Mammary epithelial cell (primary cell): Measurements from ENCODE around the gene TSPO.

Source experiments
- CTCF ChIP-seq, 2 donors: IDR thresholded peaks in 1 of 2; conservative IDR thresholded peaks in 1 of 2; 2 replicates each; pipeline ENCODE4 v1.5.1; 2011 to 2012; ENCODE audit warnings: inconsistent platforms in 2 of 2, low read length in 2 of 2, mild to moderate bottlenecking in 2 of 2, control low read depth in 1 of 2, low read depth in 1 of 2; ENCODE audit not compliant: insufficient read depth in 1 of 2; ENCODE audit errors: extremely low read depth in 1 of 2
- EZH2 ChIP-seq: IDR thresholded peaks from 2 replicates; pipeline ENCODE4 v1.6.1; 2012; ENCODE audit warnings: low read length, inconsistent platforms, borderline replicate concordance

- TF ChIP-seq CTCF (conservative IDR thresholded peaks at IDR 0.05 in 1 of 2, IDR thresholded peaks at IDR 0.05 in 1 of 2; ENCODE audit: extremely low read depth in 1 of 2, insufficient read depth in 1 of 2, low read depth in 1 of 2, low read length in 2 of 2) (no peak), EZH2 (no peak)
Observed at GRCh38 chr22:43144949-43145348, 6.4 kb upstream of the TSPO start.
